Measurements from ENCODE around the gene MYH4. TPM values are rescaled to one million over a fixed set of nuclear protein-coding genes. Genes with fewer than 3 reads are reported as not detected.

The MYH4 gene
- total RNA-seq, 2 donors from 2014 or later, result not detected

- no peak overlapping the region for H3K27ac Mint-ChIP-seq
- H3K4me1 Mint-ChIP-seq (ENCODE audit: low read depth), result peaks cover 7% of the 10 kb centered on the region
- ATAC-seq (replicated peaks in 1 of 2), result no peak
Observed at GRCh38 chr17:10403589-10403988, 65.8 kb downstream of the MYH4 start.

DNA sequence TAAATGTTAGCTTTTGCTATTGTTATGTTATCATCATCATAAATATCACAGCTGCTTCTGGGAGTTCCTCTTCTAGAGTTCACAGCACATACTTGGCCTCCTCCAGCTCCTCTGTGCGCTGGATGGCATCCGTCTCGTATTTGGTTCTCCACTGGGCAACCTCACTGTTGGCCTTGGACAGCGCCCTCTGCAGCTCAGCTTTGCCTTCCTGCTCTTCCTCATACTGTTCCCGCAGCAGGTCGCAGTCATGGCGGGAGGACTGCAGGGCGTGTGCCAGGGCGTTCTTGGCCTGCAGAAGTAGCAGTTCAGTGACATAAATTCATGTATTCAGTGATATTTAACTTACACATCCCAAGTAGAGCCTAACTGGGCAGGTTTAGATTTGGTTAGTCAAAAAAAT, 71.0 kb downstream of the MYH4 start:
- Mint-ChIP-seq H3K27me3 (ENCODE audit: low read depth) (peaks cover 10% of the 10 kb centered on the region), H3K36me3 (ENCODE audit: insufficient read depth in 2 of 2) (no peaks in the 10 kb centered on the region), H3K9me3 (no peaks in the 10 kb centered on the region), H3K27ac (no peak overlapping the region), H3K4me3 (no peak overlapping the region), H3K4me1 (ENCODE audit: low read depth) (peaks cover 7% of the 10 kb centered on the region)
- ATAC-seq (replicated peaks in 1 of 2) (no peak), DNase-seq (no peak)

More at GRCh38 chr17:10403589-10403988, 65.8 kb downstream of the MYH4 start:
- Mint-ChIP-seq H3K36me3 (ENCODE audit: insufficient read depth in 2 of 2) (no peaks in the 10 kb centered on the region), H3K9me3 (no peaks in the 10 kb centered on the region), H3K27me3 (ENCODE audit: low read depth) (no peaks in the 10 kb centered on the region), H3K4me3 (no peak overlapping the region)
- DNase-seq, result no peak

DNA sequence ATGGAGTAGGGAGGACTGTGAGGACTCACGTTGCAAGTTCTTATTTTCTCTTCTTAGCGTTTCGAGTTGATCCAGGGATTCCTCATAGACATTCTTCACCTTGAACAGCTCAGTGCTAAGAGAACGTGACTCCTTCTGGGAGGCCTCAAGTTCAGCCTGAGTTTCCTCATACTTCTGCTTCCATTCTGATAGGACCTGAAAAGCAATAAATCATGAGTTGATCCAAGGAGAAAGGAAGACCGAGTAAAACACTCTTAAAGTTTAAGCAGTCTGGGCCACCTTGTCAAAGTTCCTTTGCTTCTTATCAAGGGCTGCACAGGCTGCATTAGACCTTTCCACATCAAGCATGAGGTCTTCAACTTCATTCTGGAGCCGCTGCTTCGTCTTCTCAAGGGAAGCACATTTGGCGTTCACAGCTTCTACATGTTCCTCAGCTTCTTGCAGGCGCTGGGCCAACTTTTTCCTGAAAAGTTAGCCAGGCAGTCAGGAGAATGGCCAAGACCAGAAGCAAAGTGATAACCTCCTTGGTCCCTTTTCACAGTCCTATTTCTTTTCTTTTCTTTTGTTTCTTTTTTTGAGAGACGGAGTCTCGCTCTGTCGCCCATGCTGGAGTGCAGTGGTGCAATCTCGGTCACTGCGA, 72.7 kb downstream of the MYH4 start:
- DNase-seq (no peak), ATAC-seq (replicated peaks in 1 of 2) (no peak)
- H3K27me3 Mint-ChIP-seq (ENCODE audit: low read depth), result peaks cover 27% of the 10 kb centered on the region
- H3K27ac Mint-ChIP-seq, result no peak overlapping the region
- H3K4me3 Mint-ChIP-seq, result no peak overlapping the region
- H3K36me3 Mint-ChIP-seq (ENCODE audit: insufficient read depth in 2 of 2), result no peaks in the 10 kb centered on the region
- H3K4me1 Mint-ChIP-seq (ENCODE audit: low read depth), result peaks cover 5% of the 10 kb centered on the region
- H3K9me3 Mint-ChIP-seq, result no peaks in the 10 kb centered on the region

- H3K27me3 Mint-ChIP-seq (ENCODE audit: low read depth), result peaks cover 37% of the 10 kb centered on the region
- no peaks in the 10 kb centered on the region for H3K9me3 Mint-ChIP-seq
- no peaks in the 10 kb centered on the region for H3K36me3 Mint-ChIP-seq (ENCODE audit: insufficient read depth in 2 of 2)
- no peaks in the 10 kb centered on the region for H3K4me1 Mint-ChIP-seq (ENCODE audit: low read depth)
- DNase-seq, result no peak
- no peak overlapping the region for H3K4me3 Mint-ChIP-seq
- peak in 1 of 2 donors; percentile 39 for ATAC-seq (replicated peaks in 1 of 2)
- no peak overlapping the region for H3K27ac Mint-ChIP-seq
Observed at GRCh38 chr17:10394201-10394887, 75.0 kb downstream of the MYH4 start.

Other genes with a start within 250 kb of the MYH4 start
- not detected for gene MYH13, start 96.6 kb downstream of the MYH4 start, total RNA-seq
- not detected for gene MYH8, start 47.6 kb downstream of the MYH4 start, total RNA-seq
- not detected for gene MYH1, start 49.0 kb upstream of the MYH4 start, total RNA-seq
- gene MYH2, start 80.1 kb upstream of the MYH4 start, total RNA-seq, result not detected
- 1 to 10 TPM; 4.6 to 5.4 TPM for gene MYH3, start 187.8 kb upstream of the MYH4 start, total RNA-seq
- gene SCO1, start 228.0 kb upstream of the MYH4 start, total RNA-seq, result 10 to 100 TPM; 27.8 to 32.2 TPM
- 10 to 100 TPM; 22.6 to 28.7 TPM for gene ADPRM, start 228.0 kb upstream of the MYH4 start, total RNA-seq